ENCODE data around the gene CCT6B. TPM values are rescaled to one million over a fixed set of nuclear protein-coding genes. Genes with fewer than 3 reads are reported as not detected.

Gene CCT6B
- total and polyA plus RNA-seq, 11 donors, result 0.75 to 2.5 (median 1.8) TPM

DNA sequence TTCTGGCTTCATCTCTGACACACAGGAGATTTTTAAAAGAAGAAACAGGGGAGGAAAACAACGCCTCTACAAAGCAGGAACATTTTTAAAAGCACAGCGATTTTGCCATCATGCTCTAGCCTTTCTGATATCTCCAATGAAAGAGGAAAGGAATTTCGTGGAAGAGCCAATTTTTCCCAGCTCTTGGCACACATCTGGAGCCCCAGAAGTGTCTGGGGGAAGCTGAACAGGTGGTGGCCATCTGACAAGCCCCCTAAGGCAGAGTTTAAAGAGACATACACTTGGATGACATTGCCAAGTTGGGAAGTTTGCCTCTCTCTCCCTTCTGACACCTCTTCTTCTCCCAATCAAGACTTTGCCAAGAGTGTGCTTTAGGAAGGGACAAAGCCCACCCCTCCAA, 82.1 kb downstream of the CCT6B start:
- no peaks in the 10 kb centered on the region for H3K36me3 ChIP-seq
- H3K27me3 ChIP-seq, result peaks cover 0 to 35% (median 0%) of the 10 kb centered on the region in 9 donors
- TF ChIP-seq CTCF (IDR thresholded peaks at IDR 0.05) (no peak), POLR2A (IDR thresholded peaks at IDR 0.05) (no peak)
- ATAC-seq (no peak), DNase-seq (no peak)
- no peaks in the 10 kb centered on the region for H3K4me1 ChIP-seq
- H3K27ac ChIP-seq, result no peak overlapping the region
- H3K4me3 ChIP-seq, result no peak overlapping the region
- peaks cover 0 to 12% (median 3%) of the 10 kb centered on the region in 12 donors for H3K9me3 ChIP-seq
- 32 to 38% (median 36%) methylated on average over 3 of the region's 3 CpGs for WGBS, 4 donors
- intact Hi-C loops (cut with DNase I), result loop anchor here in 1 of 10 donors (10.0 kb wide), 1 partner anchor 56 kb away; no protein-coding TSS in a partner anchor

Other genes starting within 250 kb of the CCT6B start
- 10 to 100 TPM in 1 of 9 donors, 1 to 10 TPM in 8; 5.7 to 10.1 (median 7.9) TPM for gene ZNF830, start 80 bp upstream of the CCT6B start, total RNA-seq
- 1 to 10 TPM; 5.4 to 8.4 TPM for gene ZNF830, start 80 bp upstream of the CCT6B start, polyA plus RNA-seq
- 10 to 100 TPM; 17.1 to 27.0 (median 21.1) TPM for gene LIG3, start 19.1 kb upstream of the CCT6B start, total RNA-seq
- 10 to 100 TPM in 1 of 2 donors, 1 to 10 TPM in 1; 4.0 to 15.4 TPM for gene LIG3, start 19.1 kb upstream of the CCT6B start, polyA plus RNA-seq
- gene RFFL, start 102.2 kb upstream of the CCT6B start, total RNA-seq, result 10 to 100 TPM; 10.1 to 21.6 (median 13.5) TPM
- gene RFFL, start 102.2 kb upstream of the CCT6B start, polyA plus RNA-seq, result 1 to 10 TPM; 2.6 to 7.1 TPM
- 1 to 10 TPM; 2.7 to 9.2 (median 5.0) TPM for gene RAD51D, start 158.4 kb upstream of the CCT6B start, total RNA-seq
- 1 to 10 TPM; 2.1 to 6.7 TPM for gene RAD51D, start 158.4 kb upstream of the CCT6B start, polyA plus RNA-seq
- gene FNDC8, start 160.2 kb upstream of the CCT6B start, total RNA-seq, result not detected
- gene FNDC8, start 160.2 kb upstream of the CCT6B start, polyA plus RNA-seq, result not detected
- 1 to 10 TPM; 2.8 to 8.0 (median 4.2) TPM for gene NLE1, start 180.8 kb upstream of the CCT6B start, total RNA-seq
- gene NLE1, start 180.8 kb upstream of the CCT6B start, polyA plus RNA-seq, result 1 to 10 TPM; 1.8 to 8.5 TPM
- 100 to 1,000 TPM; 188 to 305 (median 212) TPM for gene UNC45B, start 186.4 kb upstream of the CCT6B start, total RNA-seq
- gene UNC45B, start 186.4 kb upstream of the CCT6B start, polyA plus RNA-seq, result 10 to 100 TPM; 49.1 to 52.0 TPM
- gene SLC35G3, start 232.9 kb upstream of the CCT6B start, total RNA-seq, result not detected
- gene SLC35G3, start 232.9 kb upstream of the CCT6B start, polyA plus RNA-seq, result not detected